AG08396 (cell line): ENCODE measurements around the gene LMX1A.

Experiments
- DNase-seq: peaks from one replicate; pipeline ENCODE4 v3.0.0; 2012; ENCODE audit warnings: low spot score, mixed read lengths

Gene LMX1A

DNA sequence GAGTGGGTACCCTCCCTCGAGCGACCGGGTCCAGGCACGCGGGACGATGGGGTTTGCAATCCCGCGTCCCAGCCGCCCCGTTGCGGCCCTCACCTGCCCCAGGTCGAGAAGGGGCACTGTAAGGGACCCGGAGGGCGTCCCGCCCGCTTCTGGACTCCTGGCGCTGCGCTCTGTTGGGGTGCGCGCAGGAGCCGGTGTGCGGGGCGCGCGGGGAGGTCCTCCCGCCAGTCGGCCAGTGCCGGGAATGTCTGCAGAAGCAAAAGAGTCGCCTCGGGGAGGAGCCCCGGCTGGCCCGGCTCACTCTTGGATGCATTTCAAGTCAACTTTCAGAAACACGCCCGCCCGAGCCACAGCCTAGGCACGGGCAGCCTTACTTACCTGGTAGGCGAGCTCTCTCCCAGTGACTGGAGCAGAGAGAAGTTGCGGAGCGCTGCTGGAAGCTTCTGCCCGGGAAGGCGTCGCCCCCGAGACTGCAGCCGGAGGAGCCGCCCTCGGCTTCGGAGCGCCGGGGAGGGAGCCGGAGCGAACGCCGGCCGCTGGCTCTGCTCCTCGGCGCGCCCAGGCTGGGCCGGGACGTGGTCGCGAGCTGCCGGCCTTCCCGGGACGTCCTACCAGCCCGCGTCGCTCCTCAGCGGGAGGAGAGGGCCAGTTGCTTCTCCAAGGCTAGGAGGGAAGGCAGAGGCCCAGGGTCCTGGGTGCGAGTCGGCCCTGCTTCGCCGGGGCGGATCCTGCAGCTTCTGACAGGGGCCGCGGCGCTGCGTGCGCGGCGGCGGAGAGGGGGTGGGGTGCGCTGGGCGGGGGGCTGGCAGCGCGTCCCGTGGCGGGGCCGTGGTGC is at the start of gene LMX1A:
LMX1A (minus strand) TSS at position 739 of the 835 bp plus-strand sequence. CDS start 1,156 bp downstream, outside the sequence.
- DNase-seq, result peak; percentile 38

GRCh38 chr1:165403835-165404482 is 47.4 kb upstream of the LMX1A start:
- no peak for DNase-seq

GRCh38 chr1:165402517-165403111 is 46.1 kb upstream of the LMX1A start:
- DNase-seq, result no peak

- DNase-seq, result peak; percentile 76
These were observed 41.4 kb upstream of the LMX1A start for GRCh38 chr1:165397944-165398343.

DNA sequence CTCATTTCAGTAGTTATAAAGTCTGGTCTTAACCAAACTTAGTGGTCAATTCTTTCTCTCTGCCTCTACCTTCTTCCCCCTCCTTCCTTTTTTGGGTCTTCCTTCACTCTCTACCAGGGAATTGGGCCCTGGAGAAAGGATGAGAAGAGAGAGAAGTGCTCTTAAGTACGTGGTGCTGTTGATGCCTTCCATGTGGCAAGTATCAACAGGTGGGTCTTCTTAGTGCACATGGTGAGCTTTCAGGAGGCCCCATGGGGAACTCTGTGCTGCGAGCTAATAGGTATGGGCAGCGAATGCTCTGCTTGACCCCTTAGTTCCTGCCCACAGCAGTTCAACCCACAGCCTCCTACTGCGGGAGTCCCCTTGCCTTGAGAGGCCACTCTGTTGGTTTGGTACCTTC is 39.4 kb upstream of the LMX1A start:
- DNase-seq, result no peak

- DNase-seq, result no peak
These were observed 39.0 kb upstream of the LMX1A start for GRCh38 chr1:165395478-165395877.

GRCh38 chr1:165392634-165393571 is 36.4 kb upstream of the LMX1A start:
- DNase-seq, result peak; percentile 90

GRCh38 chr1:165389609-165390008 is 33.1 kb upstream of the LMX1A start:
- no peak for DNase-seq

DNA sequence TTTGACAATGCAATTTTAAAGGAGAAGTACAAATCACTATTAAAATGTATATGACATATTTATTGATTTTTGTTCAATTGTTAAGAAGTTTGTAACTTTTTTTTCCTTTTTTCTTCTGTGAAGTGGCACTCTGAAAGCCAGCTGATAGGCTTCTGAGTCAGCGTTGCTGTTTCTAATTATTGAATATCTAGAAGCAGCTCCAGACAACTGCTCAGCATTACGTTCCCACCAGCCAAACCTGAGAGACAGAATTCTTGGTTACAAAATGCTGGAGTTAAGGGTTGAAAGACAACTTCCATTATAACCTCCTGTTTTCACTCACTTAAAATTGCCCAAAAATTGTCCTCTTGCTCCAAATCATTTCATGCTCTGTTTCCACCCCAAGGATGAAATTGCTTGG is 31.4 kb upstream of the LMX1A start:
- no peak for DNase-seq

- no peak for DNase-seq
These were observed 31.0 kb upstream of the LMX1A start for GRCh38 chr1:165387505-165387904.

- DNase-seq, result no peak
These were observed 27.3 kb upstream of the LMX1A start for GRCh38 chr1:165383599-165384405.

- peak; percentile 76 for DNase-seq
These were observed 26.6 kb upstream of the LMX1A start for GRCh38 chr1:165383067-165383466.

DNA sequence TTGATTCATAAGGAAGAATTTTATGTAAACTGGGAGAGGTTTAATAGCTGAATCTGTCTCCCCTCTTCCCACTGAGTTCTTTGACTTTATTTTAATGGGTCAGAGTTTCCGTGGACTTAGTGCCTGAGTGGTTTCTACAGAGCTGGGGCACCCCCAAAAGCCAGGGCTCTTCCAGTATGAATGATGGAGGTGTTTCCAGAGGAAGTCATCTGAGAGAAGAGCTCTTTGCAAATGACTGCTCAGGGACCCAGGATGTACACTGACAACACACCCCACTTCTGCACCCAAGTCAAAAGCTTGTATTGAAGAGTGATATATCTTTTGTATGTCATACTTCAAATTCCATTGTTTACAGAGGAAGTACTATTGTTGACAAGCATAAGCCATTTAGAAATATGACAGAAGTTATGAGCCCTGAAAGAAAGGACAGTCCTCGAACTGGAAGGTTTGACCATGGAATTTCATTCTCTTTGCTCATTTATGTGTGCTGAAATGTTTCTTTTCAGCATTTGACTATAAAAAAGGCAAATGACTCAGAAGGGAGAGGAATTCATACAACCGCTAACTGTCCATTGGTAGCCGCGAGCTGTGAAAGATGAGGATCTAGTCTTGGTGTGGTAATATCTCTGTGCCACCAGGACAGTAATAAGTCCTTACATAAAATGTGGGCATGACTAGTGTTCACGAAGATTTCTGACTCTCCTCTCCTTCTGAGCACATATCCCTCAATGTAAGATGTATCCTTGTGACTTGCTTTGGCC is 25.4 kb upstream of the LMX1A start:
- no peak for DNase-seq

GRCh38 chr1:165376811-165377311 is 20.3 kb upstream of the LMX1A start:
- DNase-seq, result no peak

GRCh38 chr1:165376041-165376810 is 19.7 kb upstream of the LMX1A start:
- peak; percentile 81 for DNase-seq

DNA sequence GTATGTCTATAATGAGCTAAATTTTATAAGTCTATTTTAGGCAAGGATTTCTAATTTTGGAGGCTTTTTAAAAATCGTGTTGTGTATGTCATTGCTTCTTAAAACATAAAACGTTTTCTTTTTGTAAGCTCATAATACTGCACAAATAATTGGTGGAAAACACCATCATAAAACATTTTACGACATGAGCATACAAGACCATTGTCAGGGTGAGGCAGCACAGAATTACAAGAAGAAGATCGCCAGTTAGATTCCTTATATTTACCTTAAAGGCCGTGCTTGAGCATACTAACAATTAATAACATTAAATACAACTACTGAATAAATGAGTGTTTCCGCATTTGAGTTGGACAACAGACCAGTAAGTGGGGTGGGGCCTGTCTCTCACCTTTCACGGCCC is 19.1 kb upstream of the LMX1A start:
- no peak for DNase-seq

DNA sequence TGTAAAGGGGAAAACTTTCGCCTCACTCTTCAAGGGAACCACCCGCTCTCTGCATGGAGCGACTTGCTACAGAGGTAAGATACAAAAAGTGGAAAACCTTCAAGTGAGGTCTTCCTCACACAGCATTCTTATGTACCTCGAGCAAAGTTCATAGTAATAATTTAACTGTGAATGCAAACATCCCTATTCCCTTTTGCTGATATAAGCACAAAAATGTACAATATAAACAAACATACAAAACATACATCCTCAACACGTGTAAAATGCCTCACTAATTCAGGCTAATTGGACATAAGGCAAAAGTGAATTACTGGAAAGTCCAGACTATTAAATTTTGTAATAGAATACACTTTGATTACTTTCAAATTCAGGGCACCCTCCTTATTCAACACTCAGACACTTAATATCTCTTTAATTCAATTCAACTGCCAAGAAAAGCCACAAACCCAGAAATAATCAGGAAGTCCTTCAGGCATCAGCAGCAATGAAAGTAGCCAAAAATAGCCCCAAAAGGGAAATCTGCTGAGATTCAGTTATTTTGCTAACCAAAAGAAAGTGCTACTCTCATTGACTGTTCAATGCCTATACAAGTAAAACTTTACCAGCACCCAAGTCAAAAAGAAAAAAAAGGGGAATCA is 15.2 kb upstream of the LMX1A start:
- no peak for DNase-seq

GRCh38 chr1:165369255-165369848 is 12.8 kb upstream of the LMX1A start:
- peak; percentile 79 for DNase-seq
